HepG2 (cell line): ENCODE data around the gene HEXIM1. TPM values are rescaled to one million over a fixed set of nuclear protein-coding genes. Genes with fewer than 3 reads are reported as not detected.

ENCODE experiments used
- EED ChIP-seq: sonication (generic); formaldehyde crosslinking; IDR thresholded peaks from 2 replicates; pipeline ENCODE4 v1.5.0; 2020; ENCODE audit warnings: mild to moderate bottlenecking, missing genetic modification reagents
- FOSL1 ChIP-seq: sonication (generic); formaldehyde crosslinking; IDR thresholded peaks from 2 replicates; pipeline ENCODE4 v1.9.0; 2021; ENCODE audit warnings: missing genetic modification reagents, borderline replicate concordance
- FOSL2 ChIP-seq: sonication (generic); formaldehyde crosslinking; IDR thresholded peaks from 2 replicates; pipeline ENCODE4 v1.4.0; 2020; ENCODE audit warnings: missing genetic modification reagents
- FOXA1 ChIP-seq, 2 experiments: fragments of 450-650 bp in 1 of 2; sonication (generic) in 1 of 2; formaldehyde crosslinking in 1 of 2; IDR thresholded peaks; 2 replicates each; pipeline versions ENCODE4 v1.4.0 to v1.6.1; 2016 to 2020; ENCODE audit warnings: missing genetic modification reagents in 1 of 2
- FOXK2 ChIP-seq: fragments of 450-650 bp; IDR thresholded peaks from 2 replicates; pipeline ENCODE4 v1.6.1; 2016
- HDAC2 ChIP-seq: sonication (generic); formaldehyde crosslinking; IDR thresholded peaks from 2 replicates; pipeline ENCODE4 v1.4.0; 2020; ENCODE audit warnings: missing genetic modification reagents
- MTA1 ChIP-seq: sonication (generic); formaldehyde crosslinking; IDR thresholded peaks from 2 replicates; pipeline ENCODE4 v1.4.0; 2020; ENCODE audit warnings: missing genetic modification reagents, mild to moderate bottlenecking, borderline replicate concordance
- SRF ChIP-seq: IDR thresholded peaks from 2 replicates; pipeline ENCODE4 v1.6.1; 2011; ENCODE audit warnings: mild to moderate bottlenecking, low read depth, low read length, moderate library complexity
- TAF15 ChIP-seq: fragments of 200-400 bp; formaldehyde crosslinking; IDR thresholded peaks from one replicate; pipeline ENCODE4 v1.6.1; 2018; ENCODE audit warnings: mild to moderate bottlenecking, low read depth, low read length; ENCODE audit not compliant: poor library complexity, severe bottlenecking
- ZBTB42 ChIP-seq: sonication (generic); formaldehyde crosslinking; IDR thresholded peaks from 2 replicates; pipeline ENCODE4 v1.5.0; 2020; ENCODE audit warnings: mild to moderate bottlenecking, missing genetic modification reagents
- ZBTB7B ChIP-seq: sonication (generic); formaldehyde crosslinking; IDR thresholded peaks from 2 replicates; pipeline ENCODE4 v1.4.0; 2020; ENCODE audit warnings: missing genetic modification reagents
- ZNF136 ChIP-seq: sonication (generic); formaldehyde crosslinking; IDR thresholded peaks from 2 replicates; pipeline ENCODE4 v1.8.1; 2022; ENCODE audit warnings: low read depth, mild to moderate bottlenecking, moderate library complexity, missing genetic modification reagents
- ZNF282 ChIP-seq: fragments of 450-650 bp; IDR thresholded peaks from 2 replicates; pipeline ENCODE4 v1.6.1; 2018; ENCODE audit not compliant: partially characterized antibody
- polyA plus RNA-seq, 8 experiments: library from polyadenylated mRNA; depleted of rRNA in 3 of 8; stranded (reverse) in 7 of 8; unstranded in 1 of 8; fragments of >200 nt; fragmentation: Illumina TruSeq in 4 of 8; extraction: Trizol in 4 of 8; gene quantifications; 2 replicates each; pipeline versions ENCODE4 v1.2.1 to v1.2.3, GENCODE V29; 2011 to 2016; ENCODE audit warnings: low read depth in 4 of 8, missing spikeins in 1 of 8, mixed read lengths in 1 of 8; ENCODE audit not compliant: insufficient read depth in 1 of 8
- total RNA-seq, 5 experiments: library from RNA; depleted of rRNA; stranded (reverse); fragments of >200 nt; fragmentation: Illumina TruSeq; extraction: Trizol; gene quantifications; 2 replicates each; pipeline ENCODE4 v1.2.3, GENCODE V29; 2016; ENCODE audit warnings: low read depth in 1 of 5
- TF ChIP-seq, protein P1 (sequence below): sonication (generic); formaldehyde crosslinking; IDR thresholded peaks from 2 replicates; pipeline ENCODE4 v1.4.0; 2020; ENCODE audit warnings: missing genetic modification reagents
- TF ChIP-seq, protein P2 (sequence below): sonication (generic); formaldehyde crosslinking; IDR thresholded peaks from 2 replicates; pipeline ENCODE4 v1.4.0; 2020; ENCODE audit warnings: missing genetic modification reagents; ENCODE audit errors: not compliant biosample characterization
- TF ChIP-seq, protein P3 (sequence below): sonication (generic); formaldehyde crosslinking; IDR thresholded peaks from 2 replicates; pipeline ENCODE4 v1.4.0; 2020; ENCODE audit warnings: missing genetic modification reagents
- TF ChIP-seq, protein P4 (sequence below): sonication (generic); formaldehyde crosslinking; IDR thresholded peaks from 2 replicates; pipeline ENCODE4 v1.8.0; 2022; ENCODE audit warnings: missing genetic modification reagents, mild to moderate bottlenecking, moderate library complexity, borderline replicate concordance

HEXIM1 gene
- total and polyA plus RNA-seq, 2 of the 13 experiments (the other 11 are each of a cell fraction or from before 2014, with no cell fraction given): 10.5 to 16.6 TPM

DNA sequence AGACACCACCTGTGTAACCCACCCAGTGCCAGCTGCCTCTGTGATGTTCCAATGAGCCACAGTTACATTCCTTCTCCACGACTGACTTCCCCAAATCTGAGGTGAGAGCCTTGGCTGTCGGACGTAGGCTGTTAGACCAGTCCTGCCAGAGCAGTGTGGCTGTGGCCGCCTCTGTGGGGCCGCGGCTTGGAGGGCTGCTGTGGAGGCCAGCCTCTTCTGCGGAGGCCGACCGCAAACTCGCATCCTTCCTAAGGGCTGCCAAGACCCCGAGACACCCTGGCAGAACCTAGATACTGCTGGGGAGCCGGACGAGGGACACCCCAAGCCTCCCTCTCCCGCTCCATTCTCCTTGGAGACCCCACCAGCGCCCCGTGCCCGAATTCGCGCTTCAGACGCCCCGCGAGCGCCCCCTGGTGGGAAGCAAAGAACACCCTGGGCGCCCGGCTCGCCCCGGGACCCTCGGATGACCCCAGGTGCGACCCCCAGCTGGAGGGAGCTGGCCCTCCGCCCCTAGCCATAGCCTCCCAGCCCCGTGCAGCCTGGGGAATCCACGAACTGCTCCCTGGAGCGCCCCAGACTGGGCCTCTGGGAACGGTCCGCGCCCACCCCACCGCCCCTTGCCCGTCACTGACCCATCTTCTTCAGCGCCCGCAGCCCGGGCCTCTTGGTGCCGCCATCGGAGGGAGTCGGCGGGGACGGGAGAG lies 16.5 kb upstream of the HEXIM1 start (continued):
- TF ChIP-seq TAF15 (peak; percentile 74), HDAC2 (CRISPR knock-in tag) (peak; percentile 15; the same call in 1 of the 2 replicates), ZBTB42 (CRISPR knock-in tag) (no peak), EED (no peak), MTA1 (CRISPR knock-in tag) (no peak), FOSL1 (CRISPR knock-in tag) (no peak), SRF (no peak), FOXK2 (no peak), ZBTB7B (peak; percentile 98), FOSL2 (CRISPR knock-in tag) (no peak), ZNF136 (CRISPR knock-in tag) (no peak), FOXA1 (IDR thresholded peaks at IDR 0.05) (no peak), FOXA1 (CRISPR knock-in tag; IDR thresholded peaks at IDR 0.05) (no peak), ZNF282 (no peak)
- TF ChIP-seq, protein P1, sequence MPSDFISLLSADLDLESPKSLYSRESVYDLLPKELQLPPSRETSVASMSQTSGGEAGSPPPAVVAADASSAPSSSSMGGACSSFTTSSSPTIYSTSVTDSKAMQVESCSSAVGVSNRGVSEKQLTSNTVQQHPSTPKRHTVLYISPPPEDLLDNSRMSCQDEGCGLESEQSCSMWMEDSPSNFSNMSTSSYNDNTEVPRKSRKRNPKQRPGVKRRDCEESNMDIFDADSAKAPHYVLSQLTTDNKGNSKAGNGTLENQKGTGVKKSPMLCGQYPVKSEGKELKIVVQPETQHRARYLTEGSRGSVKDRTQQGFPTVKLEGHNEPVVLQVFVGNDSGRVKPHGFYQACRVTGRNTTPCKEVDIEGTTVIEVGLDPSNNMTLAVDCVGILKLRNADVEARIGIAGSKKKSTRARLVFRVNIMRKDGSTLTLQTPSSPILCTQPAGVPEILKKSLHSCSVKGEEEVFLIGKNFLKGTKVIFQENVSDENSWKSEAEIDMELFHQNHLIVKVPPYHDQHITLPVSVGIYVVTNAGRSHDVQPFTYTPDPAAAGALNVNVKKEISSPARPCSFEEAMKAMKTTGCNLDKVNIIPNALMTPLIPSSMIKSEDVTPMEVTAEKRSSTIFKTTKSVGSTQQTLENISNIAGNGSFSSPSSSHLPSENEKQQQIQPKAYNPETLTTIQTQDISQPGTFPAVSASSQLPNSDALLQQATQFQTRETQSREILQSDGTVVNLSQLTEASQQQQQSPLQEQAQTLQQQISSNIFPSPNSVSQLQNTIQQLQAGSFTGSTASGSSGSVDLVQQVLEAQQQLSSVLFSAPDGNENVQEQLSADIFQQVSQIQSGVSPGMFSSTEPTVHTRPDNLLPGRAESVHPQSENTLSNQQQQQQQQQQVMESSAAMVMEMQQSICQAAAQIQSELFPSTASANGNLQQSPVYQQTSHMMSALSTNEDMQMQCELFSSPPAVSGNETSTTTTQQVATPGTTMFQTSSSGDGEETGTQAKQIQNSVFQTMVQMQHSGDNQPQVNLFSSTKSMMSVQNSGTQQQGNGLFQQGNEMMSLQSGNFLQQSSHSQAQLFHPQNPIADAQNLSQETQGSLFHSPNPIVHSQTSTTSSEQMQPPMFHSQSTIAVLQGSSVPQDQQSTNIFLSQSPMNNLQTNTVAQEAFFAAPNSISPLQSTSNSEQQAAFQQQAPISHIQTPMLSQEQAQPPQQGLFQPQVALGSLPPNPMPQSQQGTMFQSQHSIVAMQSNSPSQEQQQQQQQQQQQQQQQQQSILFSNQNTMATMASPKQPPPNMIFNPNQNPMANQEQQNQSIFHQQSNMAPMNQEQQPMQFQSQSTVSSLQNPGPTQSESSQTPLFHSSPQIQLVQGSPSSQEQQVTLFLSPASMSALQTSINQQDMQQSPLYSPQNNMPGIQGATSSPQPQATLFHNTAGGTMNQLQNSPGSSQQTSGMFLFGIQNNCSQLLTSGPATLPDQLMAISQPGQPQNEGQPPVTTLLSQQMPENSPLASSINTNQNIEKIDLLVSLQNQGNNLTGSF (CRISPR knock-in tag): 0 out of 2 replicates have a peak, but pooled peaks have one; percentile 14
- TF ChIP-seq, protein P2, sequence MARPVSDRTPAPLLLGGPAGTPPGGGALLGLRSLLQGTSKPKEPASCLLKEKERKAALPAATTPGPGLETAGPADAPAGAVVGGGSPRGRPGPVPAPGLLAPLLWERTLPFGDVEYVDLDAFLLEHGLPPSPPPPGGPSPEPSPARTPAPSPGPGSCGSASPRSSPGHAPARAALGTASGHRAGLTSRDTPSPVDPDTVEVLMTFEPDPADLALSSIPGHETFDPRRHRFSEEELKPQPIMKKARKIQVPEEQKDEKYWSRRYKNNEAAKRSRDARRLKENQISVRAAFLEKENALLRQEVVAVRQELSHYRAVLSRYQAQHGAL (CRISPR knock-in tag): no peak
- TF ChIP-seq, protein P3, sequence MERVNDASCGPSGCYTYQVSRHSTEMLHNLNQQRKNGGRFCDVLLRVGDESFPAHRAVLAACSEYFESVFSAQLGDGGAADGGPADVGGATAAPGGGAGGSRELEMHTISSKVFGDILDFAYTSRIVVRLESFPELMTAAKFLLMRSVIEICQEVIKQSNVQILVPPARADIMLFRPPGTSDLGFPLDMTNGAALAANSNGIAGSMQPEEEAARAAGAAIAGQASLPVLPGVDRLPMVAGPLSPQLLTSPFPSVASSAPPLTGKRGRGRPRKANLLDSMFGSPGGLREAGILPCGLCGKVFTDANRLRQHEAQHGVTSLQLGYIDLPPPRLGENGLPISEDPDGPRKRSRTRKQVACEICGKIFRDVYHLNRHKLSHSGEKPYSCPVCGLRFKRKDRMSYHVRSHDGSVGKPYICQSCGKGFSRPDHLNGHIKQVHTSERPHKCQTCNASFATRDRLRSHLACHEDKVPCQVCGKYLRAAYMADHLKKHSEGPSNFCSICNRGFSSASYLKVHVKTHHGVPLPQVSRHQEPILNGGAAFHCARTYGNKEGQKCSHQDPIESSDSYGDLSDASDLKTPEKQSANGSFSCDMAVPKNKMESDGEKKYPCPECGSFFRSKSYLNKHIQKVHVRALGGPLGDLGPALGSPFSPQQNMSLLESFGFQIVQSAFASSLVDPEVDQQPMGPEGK (CRISPR knock-in tag): no peak; the same call in 1 of the 2 replicates
- TF ChIP-seq, protein P4, sequence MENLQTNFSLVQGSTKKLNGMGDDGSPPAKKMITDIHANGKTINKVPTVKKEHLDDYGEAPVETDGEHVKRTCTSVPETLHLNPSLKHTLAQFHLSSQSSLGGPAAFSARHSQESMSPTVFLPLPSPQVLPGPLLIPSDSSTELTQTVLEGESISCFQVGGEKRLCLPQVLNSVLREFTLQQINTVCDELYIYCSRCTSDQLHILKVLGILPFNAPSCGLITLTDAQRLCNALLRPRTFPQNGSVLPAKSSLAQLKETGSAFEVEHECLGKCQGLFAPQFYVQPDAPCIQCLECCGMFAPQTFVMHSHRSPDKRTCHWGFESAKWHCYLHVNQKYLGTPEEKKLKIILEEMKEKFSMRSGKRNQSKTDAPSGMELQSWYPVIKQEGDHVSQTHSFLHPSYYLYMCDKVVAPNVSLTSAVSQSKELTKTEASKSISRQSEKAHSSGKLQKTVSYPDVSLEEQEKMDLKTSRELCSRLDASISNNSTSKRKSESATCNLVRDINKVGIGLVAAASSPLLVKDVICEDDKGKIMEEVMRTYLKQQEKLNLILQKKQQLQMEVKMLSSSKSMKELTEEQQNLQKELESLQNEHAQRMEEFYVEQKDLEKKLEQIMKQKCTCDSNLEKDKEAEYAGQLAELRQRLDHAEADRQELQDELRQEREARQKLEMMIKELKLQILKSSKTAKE (CRISPR knock-in tag): peak; percentile 41
